Stimulated activated naive B cell treated with anti-CD40 and anti-IgM and Interleukin-4, amounts not matched to agents 10 μg/mL and 1 μg/mL and 100 μg/mL, for 72 hours (primary cell): ENCODE results near the gene GRK6.
A peak's percentile ranks its signal among the peaks of the same experiment; 100 is the strongest.

Source experiments
- ATAC-seq, 2 donors: fragments of 150-1000 bp; cut with Tn5 transposase; replicated peaks; 2 replicates each; pipeline ENCODE4 v1.10.0; 2021; ENCODE audit warnings: moderate library complexity in 1 of 2
- DNase-seq: peaks from one replicate; pipeline ENCODE4 v3.0.0; 2021
- H3K27ac Mint-ChIP-seq: one replicate; pipeline ENCODE4 v1.8.0; 2022; ENCODE audit warnings: mild to moderate bottlenecking, mixed read lengths
- H3K27me3 Mint-ChIP-seq, 2 donors: one replicate each; pipeline ENCODE4 v1.8.0; 2022; ENCODE audit warnings: mixed read lengths in 2 of 2
- H3K36me3 Mint-ChIP-seq, 2 donors: one replicate each; pipeline ENCODE4 v1.8.0; 2022; ENCODE audit warnings: mixed read lengths in 2 of 2, mild to moderate bottlenecking in 1 of 2
- H3K4me1 Mint-ChIP-seq, 2 donors: one replicate each; pipeline ENCODE4 v1.8.0; 2022; ENCODE audit warnings: mixed read lengths in 2 of 2, mild to moderate bottlenecking in 1 of 2
- H3K4me3 Mint-ChIP-seq, 2 donors: one replicate each; pipeline ENCODE4 v1.8.0; 2022; ENCODE audit warnings: mild to moderate bottlenecking in 2 of 2, mixed read lengths in 2 of 2, moderate library complexity in 1 of 2
- H3K9me3 Mint-ChIP-seq, 2 donors: one replicate each; pipeline ENCODE4 v1.8.0; 2022; ENCODE audit warnings: mixed read lengths in 2 of 2, mild to moderate bottlenecking in 1 of 2

Gene GRK6

GRCh38 chr5:177426566-177427210 lies at the start of gene GRK6:
GRK6 (plus strand) TSS chr5:177426676; CDS start chr5:177426846, 170 bp downstream.
- Mint-ChIP-seq H3K27me3 (no peaks in the 10 kb centered on the region), H3K36me3 (peaks cover 23 to 32% of the 10 kb centered on the region in 2 donors), H3K27ac (peak within 1 kb of the TSS; percentile 95), H3K4me3 (peak within 1 kb of the TSS; percentile 92 to 93), H3K9me3 (no peaks in the 10 kb centered on the region), H3K4me1 (peaks cover 45 to 57% of the 10 kb centered on the region in 2 donors)
- DNase-seq = peak; percentile 60
- peak; percentile 11 to 14 for ATAC-seq

GRCh38 chr5:177377851-177378776 lies 48.4 kb upstream of the GRK6 start:
- peaks cover 2 to 12% of the 10 kb centered on the region in 2 donors for H3K27me3 Mint-ChIP-seq
- no peaks in the 10 kb centered on the region for H3K9me3 Mint-ChIP-seq
- peaks cover 0 to 4% of the 10 kb centered on the region in 2 donors for H3K36me3 Mint-ChIP-seq
- ATAC-seq (no peak), DNase-seq (no peak)
- peaks cover 6 to 22% of the 10 kb centered on the region in 2 donors for H3K4me1 Mint-ChIP-seq
- H3K4me3 Mint-ChIP-seq = no peak overlapping the region
- H3K27ac Mint-ChIP-seq = no peak overlapping the region

GRCh38 chr5:177378884-177379883 lies 47.3 kb upstream of the GRK6 start:
- DNase-seq = no peak
- Mint-ChIP-seq H3K36me3 (no peaks in the 10 kb centered on the region), H3K27me3 (peaks cover 11 to 21% of the 10 kb centered on the region in 2 donors), H3K27ac (no peak overlapping the region), H3K9me3 (no peaks in the 10 kb centered on the region), H3K4me3 (no peak overlapping the region), H3K4me1 (peaks cover 6 to 19% of the 10 kb centered on the region in 2 donors)
- peak; percentile 55 to 74 for ATAC-seq

DNA sequence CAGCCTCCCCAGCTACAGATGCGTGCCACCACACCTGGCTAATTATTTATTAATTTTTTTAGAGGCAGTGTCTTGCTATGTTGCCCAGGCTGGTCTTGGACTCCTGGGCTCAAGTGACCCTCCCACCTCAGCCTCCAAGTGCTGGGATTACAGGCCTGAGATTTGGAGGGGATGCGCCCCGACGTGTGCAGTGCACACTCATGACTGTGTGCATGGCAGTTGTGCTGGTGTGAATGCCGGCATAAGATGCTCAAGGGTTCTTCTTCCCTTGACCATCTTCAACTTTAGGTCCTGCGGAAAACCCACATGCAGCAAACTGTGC lies 45.7 kb upstream of the GRK6 start:
- Mint-ChIP-seq H3K27ac (no peak overlapping the region), H3K27me3 (peaks cover 20 to 31% of the 10 kb centered on the region in 2 donors), H3K4me3 (no peak overlapping the region), H3K36me3 (no peaks in the 10 kb centered on the region), H3K9me3 (no peaks in the 10 kb centered on the region), H3K4me1 (peaks cover 6 to 15% of the 10 kb centered on the region in 2 donors)
- DNase-seq (no peak), ATAC-seq (no peak)

DNA sequence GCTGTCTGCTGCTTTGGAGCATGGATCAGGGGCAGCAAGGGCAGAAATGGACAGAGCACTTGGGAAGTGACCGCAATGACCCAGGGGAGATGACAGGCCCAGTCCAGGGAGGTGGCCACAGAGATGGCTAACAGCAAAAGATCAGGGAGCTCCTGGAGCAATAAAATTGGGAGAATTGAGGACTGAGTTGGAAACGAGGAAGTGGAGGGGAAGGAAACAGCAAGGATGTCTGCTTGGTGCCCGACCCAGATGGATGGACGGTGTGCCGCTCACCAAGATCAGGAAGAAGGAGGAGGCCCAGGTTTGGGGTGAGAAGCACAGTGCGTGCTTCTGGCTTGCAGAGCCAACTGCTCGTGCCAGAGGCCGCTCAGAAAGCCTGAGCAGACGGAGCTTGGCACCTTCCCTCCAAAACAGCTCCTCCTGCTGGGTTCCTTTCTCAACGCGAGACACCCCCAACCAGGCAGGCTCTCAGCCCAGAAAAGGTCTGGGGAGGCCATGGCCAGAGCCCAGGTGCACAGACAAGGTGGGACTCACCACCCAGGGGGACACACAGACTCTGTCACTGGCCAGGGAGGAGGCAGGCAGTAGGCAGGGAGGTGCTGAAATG lies 44.0 kb upstream of the GRK6 start:
- H3K9me3 Mint-ChIP-seq = no peaks in the 10 kb centered on the region
- no peak for DNase-seq
- peaks cover 6 to 15% of the 10 kb centered on the region in 2 donors for H3K4me1 Mint-ChIP-seq
- ATAC-seq = peak in 1 of 2 donors; percentile 12
- no peak overlapping the region for H3K27ac Mint-ChIP-seq
- H3K36me3 Mint-ChIP-seq = no peaks in the 10 kb centered on the region
- no peak overlapping the region for H3K4me3 Mint-ChIP-seq
- H3K27me3 Mint-ChIP-seq = peaks cover 20 to 31% of the 10 kb centered on the region in 2 donors

DNA sequence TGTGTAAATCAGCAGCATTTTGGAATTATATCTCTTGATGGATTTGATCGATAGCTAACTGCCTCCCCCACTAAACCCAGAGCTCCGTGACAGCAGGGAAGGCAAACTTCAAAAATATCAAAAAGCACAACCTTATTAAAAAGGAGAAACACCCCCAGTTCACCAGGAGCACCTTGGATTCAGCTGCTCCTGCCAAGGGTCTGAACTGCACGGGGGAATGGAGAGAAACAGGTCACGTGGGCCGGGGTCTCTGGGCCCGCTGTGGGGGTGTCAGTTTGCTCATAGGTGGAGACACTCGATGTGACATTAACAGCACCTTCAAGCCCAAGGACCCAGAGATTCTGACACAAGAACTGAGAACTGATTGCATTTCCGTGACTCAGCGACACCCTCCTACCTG lies 43.3 kb upstream of the GRK6 start:
- peaks cover 6 to 15% of the 10 kb centered on the region in 2 donors for H3K4me1 Mint-ChIP-seq

DNA sequence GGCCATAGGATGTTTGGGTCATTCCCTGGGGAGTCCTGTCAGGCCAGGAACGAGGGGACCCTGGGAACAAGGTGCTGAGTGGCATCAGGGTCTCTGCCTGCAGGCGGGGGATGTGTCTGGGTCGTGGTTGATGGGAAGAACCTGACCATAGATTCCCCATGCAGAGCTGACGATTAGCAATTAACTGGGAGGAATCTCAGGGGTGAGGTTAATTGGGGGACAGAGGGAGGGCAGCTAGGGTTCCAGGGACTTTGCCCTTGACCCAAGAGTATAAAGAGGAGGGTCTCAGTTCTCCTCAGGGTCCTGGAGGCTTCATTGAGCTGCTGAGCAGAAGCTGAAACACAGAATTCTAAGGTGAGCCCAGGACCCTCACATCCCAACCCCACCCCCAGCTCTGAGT lies 42.3 kb upstream of the GRK6 start, which contains the start of gene SLC34A1:
TSS of gene SLC34A1 (plus strand) at position 301 of the 400 bp plus-strand sequence. CDS start 1,308 bp downstream, outside the sequence.
- no peaks in the 10 kb centered on the region for H3K36me3 Mint-ChIP-seq
- peaks cover 25 to 41% of the 10 kb centered on the region in 2 donors for H3K27me3 Mint-ChIP-seq
- H3K27ac Mint-ChIP-seq = no peak within 1 kb of the TSS
- no peaks in the 10 kb centered on the region for H3K9me3 Mint-ChIP-seq
- ATAC-seq (no peak), DNase-seq (no peak)
- no peak within 1 kb of the TSS for H3K4me3 Mint-ChIP-seq
- peaks cover 5 to 13% of the 10 kb centered on the region in 2 donors for H3K4me1 Mint-ChIP-seq

More for the DNA sequence above, 43.3 kb upstream of the GRK6 start:
- no peaks in the 10 kb centered on the region for H3K9me3 Mint-ChIP-seq
- no peak overlapping the region for H3K27ac Mint-ChIP-seq
- ATAC-seq (no peak), DNase-seq (no peak)
- peaks cover 20 to 34% of the 10 kb centered on the region in 2 donors for H3K27me3 Mint-ChIP-seq
- no peak overlapping the region for H3K4me3 Mint-ChIP-seq
- no peaks in the 10 kb centered on the region for H3K36me3 Mint-ChIP-seq

DNA sequence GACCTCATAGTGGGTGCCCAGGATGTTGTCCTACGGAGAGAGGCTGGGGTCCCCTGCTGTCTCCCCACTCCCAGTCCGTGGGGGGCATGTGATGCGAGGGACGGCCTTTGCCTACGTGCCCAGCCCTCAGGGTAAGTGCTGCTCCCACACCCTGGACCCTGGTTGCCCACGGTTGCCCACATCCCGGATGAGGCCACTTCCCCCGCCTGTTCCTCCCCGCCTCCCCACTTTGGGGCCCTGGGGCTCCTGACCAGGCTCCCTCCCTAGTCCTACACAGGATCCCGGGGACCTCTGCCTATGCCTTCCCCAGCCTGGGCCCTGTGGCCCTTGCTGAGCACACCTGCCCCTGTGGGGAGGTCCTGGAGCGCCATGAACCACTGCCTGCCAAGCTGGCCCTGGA lies 40.8 kb upstream of the GRK6 start:
- Mint-ChIP-seq H3K4me3 (no peak overlapping the region), H3K36me3 (no peaks in the 10 kb centered on the region), H3K4me1 (peaks cover 12 to 23% of the 10 kb centered on the region in 2 donors), H3K27me3 (peaks cover 32 to 53% of the 10 kb centered on the region in 2 donors), H3K9me3 (no peaks in the 10 kb centered on the region), H3K27ac (peak overlapping the region; percentile 37)
- DNase-seq (no peak), ATAC-seq (no peak)

GRCh38 chr5:177386542-177386941 lies 39.9 kb upstream of the GRK6 start:
- Mint-ChIP-seq H3K27me3 (peaks cover 32 to 53% of the 10 kb centered on the region in 2 donors), H3K9me3 (no peaks in the 10 kb centered on the region), H3K4me1 (peaks cover 18 to 30% of the 10 kb centered on the region in 2 donors), H3K36me3 (no peaks in the 10 kb centered on the region), H3K4me3 (no peak overlapping the region), H3K27ac (no peak overlapping the region)
- ATAC-seq (no peak), DNase-seq (no peak)

DNA sequence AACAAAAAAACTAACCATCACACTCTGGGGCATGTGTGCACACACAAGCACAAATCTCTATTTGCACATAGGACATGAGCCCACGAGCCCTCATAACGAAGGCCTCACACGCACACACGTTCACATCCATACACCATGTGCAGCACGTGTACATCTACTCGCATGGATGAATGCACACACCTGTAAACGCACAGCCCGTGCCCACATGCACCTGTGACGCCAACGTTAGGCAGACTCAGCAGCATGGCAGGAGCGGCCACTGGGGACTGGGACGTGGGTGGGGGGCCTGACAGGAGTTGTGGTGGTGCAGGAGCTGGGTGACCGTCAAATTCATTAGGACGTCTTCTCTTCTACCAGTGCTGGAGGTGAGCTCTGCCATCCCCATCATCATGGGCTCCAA lies 39.1 kb upstream of the GRK6 start:
- DNase-seq = no peak
- H3K27ac Mint-ChIP-seq = no peak overlapping the region

DNA sequence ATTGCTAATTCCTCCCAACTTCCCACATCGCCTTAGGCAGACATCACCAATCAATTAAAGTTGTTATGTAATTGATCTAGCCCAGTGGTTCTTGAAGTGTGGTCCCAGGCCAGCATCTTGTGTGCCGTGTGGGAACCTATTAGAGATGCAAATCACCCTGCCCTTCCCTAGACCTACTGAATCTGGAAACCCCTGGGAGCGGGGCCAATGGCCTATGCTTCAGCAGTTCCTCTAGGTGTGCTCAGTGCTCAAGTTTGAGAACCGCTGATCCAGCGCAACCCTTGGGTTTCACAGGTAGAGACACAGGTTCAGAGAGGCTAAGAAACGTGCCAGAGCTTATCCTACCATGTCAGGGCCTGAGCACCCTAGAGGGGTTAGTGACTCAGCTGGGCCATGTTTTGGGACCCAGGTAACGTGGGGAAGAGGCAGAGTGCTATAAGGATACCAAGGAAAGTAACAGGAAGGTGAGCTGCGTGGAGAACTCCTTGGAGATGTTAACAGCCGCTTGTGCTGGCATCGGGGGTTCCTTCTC lies 37.9 kb upstream of the GRK6 start:
- no peaks in the 10 kb centered on the region for H3K36me3 Mint-ChIP-seq
- DNase-seq (no peak), ATAC-seq (no peak)
- H3K27ac Mint-ChIP-seq = no peak overlapping the region
- no peaks in the 10 kb centered on the region for H3K9me3 Mint-ChIP-seq
- H3K27me3 Mint-ChIP-seq = peaks cover 25 to 38% of the 10 kb centered on the region in 2 donors
- peaks cover 22 to 33% of the 10 kb centered on the region in 2 donors for H3K4me1 Mint-ChIP-seq
- no peak overlapping the region for H3K4me3 Mint-ChIP-seq

More for the DNA sequence above, 39.1 kb upstream of the GRK6 start:
- Mint-ChIP-seq H3K9me3 (no peaks in the 10 kb centered on the region), H3K4me3 (no peak overlapping the region), H3K36me3 (no peaks in the 10 kb centered on the region), H3K27me3 (peaks cover 32 to 49% of the 10 kb centered on the region in 2 donors), H3K4me1 (peaks cover 18 to 28% of the 10 kb centered on the region in 2 donors)
- ATAC-seq = no peak

DNA sequence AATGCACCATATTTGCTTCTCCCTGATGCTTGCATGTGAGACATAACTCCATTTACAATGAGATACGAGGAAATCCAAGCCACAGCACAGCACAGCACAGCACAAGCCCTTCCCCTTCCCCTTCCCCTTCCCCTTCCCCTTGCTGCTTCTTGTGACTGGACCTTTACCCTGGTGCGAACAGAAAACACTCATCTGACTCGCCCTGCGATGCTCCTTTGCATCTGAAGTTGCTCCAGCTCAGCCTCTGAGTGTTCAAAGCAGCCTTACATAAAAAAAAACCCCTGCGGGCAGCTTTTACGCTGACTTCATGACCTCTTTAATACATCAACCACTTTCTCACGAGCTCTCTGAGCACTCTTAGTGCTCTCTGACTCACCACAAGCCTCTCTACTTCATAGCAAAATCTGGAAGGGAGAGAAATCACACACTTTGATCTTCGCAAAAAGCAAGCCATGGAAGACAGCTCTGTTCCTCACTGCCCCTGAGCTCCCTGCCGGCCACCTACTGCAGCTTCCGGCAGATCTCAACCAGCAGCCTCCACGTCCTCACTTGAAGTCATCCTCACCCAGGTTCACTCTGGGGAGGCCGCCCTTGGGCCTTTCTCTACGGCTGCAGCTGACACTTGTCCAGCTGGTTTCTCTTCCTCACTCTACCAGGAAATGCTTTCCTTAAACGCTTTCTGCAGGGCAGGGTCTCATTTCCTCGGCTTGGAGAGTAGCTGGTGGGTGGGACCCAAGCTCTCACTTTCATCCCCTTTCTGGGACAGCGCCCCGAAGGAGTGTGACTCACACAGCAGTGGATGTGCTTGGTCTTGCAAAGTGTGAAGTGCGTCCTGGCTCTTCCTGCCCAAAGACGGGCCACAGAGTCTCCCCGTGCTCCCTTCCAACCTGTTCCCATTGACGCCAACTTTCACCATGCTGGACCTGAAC lies 37.0 kb upstream of the GRK6 start:
- DNase-seq = no peak
- Mint-ChIP-seq H3K36me3 (no peaks in the 10 kb centered on the region), H3K27ac (peak overlapping the region; percentile 49), H3K9me3 (no peaks in the 10 kb centered on the region), H3K4me3 (no peak overlapping the region), H3K4me1 (peaks cover 22 to 33% of the 10 kb centered on the region in 2 donors), H3K27me3 (peaks cover 21 to 32% of the 10 kb centered on the region in 2 donors)
- peak in 1 of 2 donors; percentile 16 for ATAC-seq
